CD14-positive monocyte (primary cell): ENCODE measurements around the gene LHX3. TPM values are rescaled to one million over a fixed set of nuclear protein-coding genes. Genes with fewer than 3 reads are reported as not detected.

ENCODE experiments used
- DNase-seq, 3 donors: peaks; one replicate each; pipeline ENCODE4 v3.0.0-alpha.2; 2011 to 2022
- H2AFZ ChIP-seq: 2 replicates; pipeline ENCODE4 v1.6.0; 2012; ENCODE audit warnings: mild to moderate bottlenecking, low read depth, low read length, inconsistent platforms; ENCODE audit not compliant: insufficient read depth, poor library complexity, severe bottlenecking
- H3K27ac ChIP-seq, 2 donors: 1 replicate in 1 of 2; 2 replicates in 1 of 2; pipeline ENCODE4 v1.5.1; 2012 to 2013; ENCODE audit warnings: low read length in 2 of 2, control low read depth in 1 of 2, inconsistent platforms in 1 of 2, low read depth in 1 of 2, mild to moderate bottlenecking in 1 of 2
- H3K27me3 ChIP-seq, 2 donors: one replicate each; pipeline versions ENCODE4 v1.6.0 to v1.6.1; 2011 to 2013; ENCODE audit warnings: low read length in 2 of 2; ENCODE audit not compliant: control insufficient read depth in 2 of 2, insufficient read depth in 2 of 2
- H3K36me3 ChIP-seq, 2 donors: replicated peaks in 1 of 2; 1 replicate in 1 of 2; 2 replicates in 1 of 2; pipeline versions ENCODE4 v1.5.1 to v1.6.1; 2012 to 2013; ENCODE audit warnings: low read length in 2 of 2, control low read depth in 1 of 2, inconsistent platforms in 1 of 2, mild to moderate bottlenecking in 1 of 2; ENCODE audit not compliant: insufficient read depth in 2 of 2, control insufficient read depth in 1 of 2
- H3K4me1 ChIP-seq, 2 donors: 1 replicate in 1 of 2; 2 replicates in 1 of 2; pipeline versions ENCODE4 v1.5.1 to v1.6.1; 2012 to 2013; ENCODE audit warnings: low read length in 2 of 2, control low read depth in 1 of 2, inconsistent platforms in 1 of 2, mild to moderate bottlenecking in 1 of 2, moderate library complexity in 1 of 2; ENCODE audit not compliant: insufficient read depth in 2 of 2, control insufficient read depth in 1 of 2
- H3K4me2 ChIP-seq: replicated peaks from 2 replicates; pipeline ENCODE3; 2012; ENCODE audit warnings: low read length, moderate library complexity, mild to moderate bottlenecking; ENCODE audit not compliant: poor library complexity, severe bottlenecking; ENCODE audit errors: extremely low read depth
- H3K4me3 ChIP-seq, 3 experiments: fragments of 200-600 bp in 1 of 3; sonication (generic) in 1 of 3; replicated peaks in 1 of 3; 1 replicate in 2 of 3; 2 replicates in 1 of 3; pipeline ENCODE4 v1.5.1; 2011 to 2013; ENCODE audit warnings: low read length in 3 of 3, mild to moderate bottlenecking in 3 of 3, control low read depth in 2 of 3, low read depth in 2 of 3, inconsistent platforms in 1 of 3, moderate library complexity in 1 of 3
- H3K79me2 ChIP-seq: 2 replicates; pipeline ENCODE4 v1.6.0; 2012; ENCODE audit warnings: mild to moderate bottlenecking, control low read depth, inconsistent platforms, low read length, moderate library complexity; ENCODE audit not compliant: insufficient read depth
- H3K9ac ChIP-seq: 2 replicates; pipeline ENCODE4 v1.6.0; 2017; ENCODE audit warnings: low read length, mild to moderate bottlenecking; ENCODE audit not compliant: insufficient read depth, poor library complexity, severe bottlenecking
- H3K9me3 ChIP-seq, 2 donors: replicated peaks in 1 of 2; 1 replicate in 1 of 2; 2 replicates in 1 of 2; pipeline versions ENCODE4 v1.5.1 to v1.6.1; 2012 to 2013; ENCODE audit warnings: low read length in 2 of 2, control low read depth in 1 of 2; ENCODE audit not compliant: control insufficient read depth in 1 of 2, insufficient read depth in 1 of 2
- H4K20me1 ChIP-seq: 2 replicates; pipeline ENCODE4 v1.6.0; 2012; ENCODE audit warnings: mild to moderate bottlenecking, low read length, control low read depth, moderate library complexity; ENCODE audit not compliant: insufficient read depth
- H3K27ac Mint-ChIP-seq, 7 donors: one replicate each; pipeline ENCODE4 v1.8.0; 2020; ENCODE audit warnings: mild to moderate bottlenecking in 7 of 7, mixed read lengths in 7 of 7, moderate library complexity in 6 of 7, inconsistent platforms in 2 of 7
- H3K27me3 Mint-ChIP-seq, 3 donors: one replicate each; pipeline ENCODE4 v1.8.0; 2021 to 2022; ENCODE audit warnings: low read depth in 3 of 3, mild to moderate bottlenecking in 3 of 3, mixed read lengths in 3 of 3, moderate library complexity in 3 of 3, inconsistent platforms in 1 of 3
- H3K36me3 Mint-ChIP-seq, 2 donors: one replicate each; pipeline ENCODE4 v1.8.0; 2020; ENCODE audit warnings: mixed read lengths in 2 of 2, inconsistent platforms in 1 of 2, mild to moderate bottlenecking in 1 of 2
- H3K4me1 Mint-ChIP-seq: one replicate; pipeline ENCODE4 v1.8.0; 2020; ENCODE audit warnings: mild to moderate bottlenecking, mixed read lengths
- H3K4me3 Mint-ChIP-seq, 2 donors: one replicate each; pipeline ENCODE4 v1.8.0; 2020; ENCODE audit warnings: mild to moderate bottlenecking in 2 of 2, mixed read lengths in 2 of 2, moderate library complexity in 1 of 2
- H3K9me3 Mint-ChIP-seq, 7 donors: one replicate each; pipeline ENCODE4 v1.8.0; 2020 to 2022; ENCODE audit warnings: mixed read lengths in 7 of 7, mild to moderate bottlenecking in 6 of 7, moderate library complexity in 6 of 7, inconsistent platforms in 2 of 7
- WGBS: methylation state at CpG from one replicate; pipeline ENCODE4 v1.1.5; 2013; ENCODE audit warnings: missing lambda C conversion rate; ENCODE audit not compliant: insufficient coverage; 5-methylcytosine and 5-hydroxymethylcytosine counted together
- intact Hi-C, 2 donors: fragments of 100-400 bp; cut with micrococcal nuclease; formaldehyde crosslinking; loops; one replicate each; pipeline versions ENCODE4 v1.15.0 to v1.15.1; 2023
- polyA plus RNA-seq, 3 donors: library from polyadenylated mRNA; depleted of rRNA in 1 of 3; unstranded in 2 of 3; stranded (reverse) in 1 of 3; fragments of 300-500 nt in 2 of 3; fragments of >200 nt in 1 of 3; fragmentation: Illumina TruSeq in 2 of 3; gene quantifications; 1 replicate in 2 of 3; 2 replicates in 1 of 3; pipeline ENCODE4 v1.2.3, GENCODE V29; 2012 to 2021
- TF ChIP-seq, protein P1 (sequence below): fragments of 200-600 bp; IDR thresholded peaks from one replicate; pipeline ENCODE4 v1.8.0; 2022; ENCODE audit warnings: antibody characterized with exemption, mild to moderate bottlenecking

Gene LHX3
- polyA plus RNA-seq, 3 donors: not detected

DNA sequence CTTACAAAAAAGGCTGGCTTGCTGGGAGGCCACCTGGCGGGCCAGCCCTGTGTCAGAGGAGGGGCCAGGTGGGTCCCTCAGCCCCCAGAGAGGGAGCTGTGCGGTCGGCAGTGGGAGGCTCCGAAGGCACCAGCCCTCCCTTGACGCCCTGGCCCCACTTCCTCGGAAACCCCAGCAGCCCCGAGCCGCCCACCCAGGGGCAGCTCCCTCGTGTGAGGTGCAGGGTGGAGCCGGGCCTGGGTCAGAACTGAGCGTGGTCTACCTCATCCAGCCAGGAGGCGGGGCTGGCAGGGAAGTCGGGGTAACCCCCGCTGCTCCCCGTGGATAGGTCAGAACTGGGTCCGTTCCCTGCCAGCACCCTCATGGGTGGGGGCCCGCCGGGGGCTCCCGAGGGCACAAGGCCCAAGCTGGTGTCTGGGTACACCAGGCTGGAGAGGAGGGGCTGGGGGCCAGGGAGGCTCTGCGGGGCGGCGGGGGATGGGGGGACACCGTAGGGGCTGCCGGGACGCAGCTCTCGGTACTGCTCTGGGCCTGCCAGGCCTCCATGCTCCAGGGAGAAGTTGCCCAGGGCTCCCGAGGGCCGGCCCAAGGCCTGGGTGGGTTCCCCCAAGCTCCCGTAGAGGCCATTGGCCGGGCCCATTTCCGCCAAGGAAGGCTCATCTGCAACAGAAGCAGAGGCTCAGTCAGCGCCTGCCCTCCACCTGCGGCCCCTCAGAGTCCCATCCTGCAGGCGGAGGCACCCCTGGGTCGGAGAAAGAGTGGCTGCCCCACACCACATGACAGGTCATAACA, 7.6 kb downstream of the LHX3 start:
- Histone ChIP-seq H3K9me3 (peaks cover 0 to 32% of the 10 kb centered on the region in 2 donors), H3K27ac (no peak overlapping the region), H4K20me1 (no peaks in the 10 kb centered on the region), H3K36me3 (no peaks in the 10 kb centered on the region), H3K9ac (no peak overlapping the region), H2AFZ (no peak overlapping the region), H3K79me2 (no peaks in the 10 kb centered on the region), H3K27me3 (peaks cover 48 to 86% of the 10 kb centered on the region in 2 donors), H3K4me1 (no peaks in the 10 kb centered on the region), H3K4me3 (no peak overlapping the region), H3K4me2 (no peak overlapping the region)
- peak overlapping the region in 1 of 2 donors; percentile 80 for H3K4me3 Mint-ChIP-seq
- TF ChIP-seq, protein P1, sequence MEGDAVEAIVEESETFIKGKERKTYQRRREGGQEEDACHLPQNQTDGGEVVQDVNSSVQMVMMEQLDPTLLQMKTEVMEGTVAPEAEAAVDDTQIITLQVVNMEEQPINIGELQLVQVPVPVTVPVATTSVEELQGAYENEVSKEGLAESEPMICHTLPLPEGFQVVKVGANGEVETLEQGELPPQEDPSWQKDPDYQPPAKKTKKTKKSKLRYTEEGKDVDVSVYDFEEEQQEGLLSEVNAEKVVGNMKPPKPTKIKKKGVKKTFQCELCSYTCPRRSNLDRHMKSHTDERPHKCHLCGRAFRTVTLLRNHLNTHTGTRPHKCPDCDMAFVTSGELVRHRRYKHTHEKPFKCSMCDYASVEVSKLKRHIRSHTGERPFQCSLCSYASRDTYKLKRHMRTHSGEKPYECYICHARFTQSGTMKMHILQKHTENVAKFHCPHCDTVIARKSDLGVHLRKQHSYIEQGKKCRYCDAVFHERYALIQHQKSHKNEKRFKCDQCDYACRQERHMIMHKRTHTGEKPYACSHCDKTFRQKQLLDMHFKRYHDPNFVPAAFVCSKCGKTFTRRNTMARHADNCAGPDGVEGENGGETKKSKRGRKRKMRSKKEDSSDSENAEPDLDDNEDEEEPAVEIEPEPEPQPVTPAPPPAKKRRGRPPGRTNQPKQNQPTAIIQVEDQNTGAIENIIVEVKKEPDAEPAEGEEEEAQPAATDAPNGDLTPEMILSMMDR: no peak
- H3K9me3 Mint-ChIP-seq: peaks cover 0 to 12% (median 2%) of the 10 kb centered on the region in 7 donors
- 9% methylated on average over 35 of the region's 35 CpGs for WGBS
- no peak overlapping the region for H3K27ac Mint-ChIP-seq
- H3K36me3 Mint-ChIP-seq: peaks cover 0 to 3% of the 10 kb centered on the region in 2 donors
- H3K27me3 Mint-ChIP-seq: peaks cover 74 to 96% (median 78%) of the 10 kb centered on the region in 3 donors
- DNase-seq: no peak
- no peaks in the 10 kb centered on the region for H3K4me1 Mint-ChIP-seq
- intact Hi-C loops: no loop called here

DNA sequence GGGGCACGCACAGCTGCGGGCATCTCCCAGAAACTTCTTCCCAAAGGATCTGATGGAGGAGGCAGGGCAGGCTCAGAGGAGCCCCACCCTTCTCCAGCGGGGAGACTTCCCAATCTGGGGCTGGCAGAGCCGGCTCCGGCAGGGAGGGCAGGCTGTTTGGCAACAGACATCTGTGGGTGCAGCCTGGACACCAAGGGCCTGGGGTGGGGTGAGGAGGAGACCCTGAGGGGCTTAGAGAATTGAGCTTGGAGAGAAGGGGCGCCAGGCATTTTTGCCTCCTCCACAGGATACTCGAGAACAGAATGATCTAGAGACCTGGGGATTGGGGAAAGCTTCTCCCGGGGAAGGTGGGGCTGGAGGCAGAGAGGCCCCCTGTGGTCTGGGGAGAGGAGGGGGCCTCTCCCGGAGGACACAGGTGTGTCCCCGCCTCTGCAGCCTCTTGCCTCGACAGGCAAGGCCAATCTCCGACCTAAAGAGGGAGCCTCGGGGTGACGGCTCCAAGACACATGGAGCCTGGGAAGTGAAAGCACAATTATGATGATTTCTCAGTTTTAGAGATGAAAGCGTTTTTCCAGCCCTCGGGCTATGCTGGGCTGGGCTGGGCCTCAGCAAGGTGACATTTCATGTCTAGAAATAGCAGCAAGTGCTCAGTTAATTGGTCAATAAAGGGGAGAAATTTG, 8.4 kb downstream of the LHX3 start:
- Histone ChIP-seq H3K4me1 (no peaks in the 10 kb centered on the region), H2AFZ (no peak overlapping the region), H3K4me2 (no peak overlapping the region), H4K20me1 (no peaks in the 10 kb centered on the region), H3K27me3 (peaks cover 49 to 89% of the 10 kb centered on the region in 2 donors), H3K9ac (no peak overlapping the region), H3K4me3 (no peak overlapping the region), H3K9me3 (peaks cover 0 to 31% of the 10 kb centered on the region in 2 donors), H3K27ac (no peak overlapping the region), H3K79me2 (no peaks in the 10 kb centered on the region), H3K36me3 (no peaks in the 10 kb centered on the region)
- peaks cover 0 to 12% (median 2%) of the 10 kb centered on the region in 7 donors for H3K9me3 Mint-ChIP-seq
- no peaks in the 10 kb centered on the region for H3K4me1 Mint-ChIP-seq
- peak overlapping the region in 1 of 2 donors; percentile 80 for H3K4me3 Mint-ChIP-seq
- no peak for DNase-seq
- intact Hi-C loops: no loop called here
- H3K36me3 Mint-ChIP-seq: peaks cover 0 to 3% of the 10 kb centered on the region in 2 donors
- WGBS: 0% methylated on average over 12 of the region's 16 CpGs
- peaks cover 79 to 96% (median 82%) of the 10 kb centered on the region in 3 donors for H3K27me3 Mint-ChIP-seq
- no peak overlapping the region for H3K27ac Mint-ChIP-seq
- TF ChIP-seq, protein P1: no peak
